K562 (cell line): ENCODE results near the gene AGTR1. TPM values are rescaled to one million over a fixed set of nuclear protein-coding genes. Genes with fewer than 3 reads are reported as not detected.

ENCODE experiments used
- TOE1 ChIP-seq, 2 experiments: fragments of 450-650 bp in 1 of 2; sonication (generic) in 1 of 2; formaldehyde crosslinking in 1 of 2; IDR thresholded peaks; 2 replicates each; pipeline versions ENCODE4 v1.7.1 to v1.8.0; 2016 to 2022; ENCODE audit warnings: borderline replicate concordance in 2 of 2, mild to moderate bottlenecking in 2 of 2, antibody characterized with exemption in 1 of 2, inconsistent platforms in 1 of 2, low read depth in 1 of 2, missing genetic modification reagents in 1 of 2, moderate library complexity in 1 of 2
- polyA plus RNA-seq, 8 experiments: library from polyadenylated mRNA; depleted of rRNA in 4 of 8; stranded (reverse) in 5 of 8; unstranded in 3 of 8; fragments of >200 nt; fragmentation: Nextera tagmentation in 2 of 8; fragmentation: Illumina TruSeq in 1 of 8; extraction: Ambion mirVana in 2 of 8; extraction: Trizol in 1 of 8; gene quantifications; 2 replicates each; pipeline versions ENCODE4 v1.2.1 to v1.2.3, GENCODE V29; 2011 to 2014; ENCODE audit warnings: inconsistent platforms in 1 of 8, missing spikeins in 1 of 8
- total RNA-seq, 7 experiments: library from RNA; depleted of rRNA in 6 of 7; stranded (reverse); fragments of >200 nt in 6 of 7; fragmentation: Illumina TruSeq in 2 of 7; extraction: Trizol in 2 of 7; gene quantifications; 2 replicates each; pipeline versions ENCODE4 v1.2.1 to v1.2.3, GENCODE V29; 2011 to 2021; ENCODE audit warnings: low replicate concordance in 1 of 7
- TF ChIP-seq, protein P1 (sequence below), 2 experiments: fragments of 450-650 bp; formaldehyde crosslinking in 1 of 2; IDR thresholded peaks; 2 replicates each; pipeline versions ENCODE4 v1.4.0 to v1.6.1; 2014 to 2020; ENCODE audit warnings: mild to moderate bottlenecking in 2 of 2, borderline replicate concordance in 1 of 2, low read depth in 1 of 2
- TF ChIP-seq, protein P2 (sequence below): IDR thresholded peaks from 3 replicates; pipeline ENCODE4 v1.6.1; 2011; ENCODE audit warnings: borderline replicate concordance, mild to moderate bottlenecking, moderate library complexity; ENCODE audit not compliant: insufficient read length; ENCODE audit errors: extremely low read depth

AGTR1 gene
- total and polyA plus RNA-seq, 9 of the 15 experiments (the other 6 are each of a cell fraction or from before 2014, with no cell fraction given): not detected

DNA sequence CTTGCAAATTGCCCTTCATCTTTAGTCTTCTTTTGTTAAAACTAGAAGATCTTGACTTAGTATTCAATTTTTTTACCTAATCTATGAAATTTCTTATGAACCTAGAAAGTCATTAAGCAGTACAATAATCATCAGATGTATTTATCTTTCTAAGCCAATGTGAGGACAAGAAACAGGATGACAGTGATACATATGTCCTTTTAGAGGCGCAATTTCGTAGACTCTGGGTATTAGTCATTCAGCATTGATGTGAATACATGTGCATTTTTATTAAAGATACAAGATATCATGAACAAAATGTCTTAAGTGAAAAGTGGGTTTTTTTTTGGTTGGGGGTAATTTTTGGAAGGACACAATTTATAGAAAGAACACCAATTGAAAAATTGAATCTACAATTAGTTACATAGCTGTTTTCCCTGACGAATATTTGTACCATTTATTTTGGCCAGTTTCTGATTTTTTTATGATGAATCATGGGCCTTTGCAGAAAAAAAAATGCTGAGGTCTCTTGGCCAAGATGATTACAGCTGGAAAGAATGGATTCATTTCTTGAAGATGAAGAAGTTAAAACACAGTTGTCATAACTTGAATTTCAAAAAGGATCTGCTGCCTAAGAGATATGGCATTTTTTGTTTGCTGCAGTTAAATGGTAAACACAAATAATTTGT is 48.9 kb upstream of the AGTR1 start (continued):
- TF ChIP-seq, protein P1, sequence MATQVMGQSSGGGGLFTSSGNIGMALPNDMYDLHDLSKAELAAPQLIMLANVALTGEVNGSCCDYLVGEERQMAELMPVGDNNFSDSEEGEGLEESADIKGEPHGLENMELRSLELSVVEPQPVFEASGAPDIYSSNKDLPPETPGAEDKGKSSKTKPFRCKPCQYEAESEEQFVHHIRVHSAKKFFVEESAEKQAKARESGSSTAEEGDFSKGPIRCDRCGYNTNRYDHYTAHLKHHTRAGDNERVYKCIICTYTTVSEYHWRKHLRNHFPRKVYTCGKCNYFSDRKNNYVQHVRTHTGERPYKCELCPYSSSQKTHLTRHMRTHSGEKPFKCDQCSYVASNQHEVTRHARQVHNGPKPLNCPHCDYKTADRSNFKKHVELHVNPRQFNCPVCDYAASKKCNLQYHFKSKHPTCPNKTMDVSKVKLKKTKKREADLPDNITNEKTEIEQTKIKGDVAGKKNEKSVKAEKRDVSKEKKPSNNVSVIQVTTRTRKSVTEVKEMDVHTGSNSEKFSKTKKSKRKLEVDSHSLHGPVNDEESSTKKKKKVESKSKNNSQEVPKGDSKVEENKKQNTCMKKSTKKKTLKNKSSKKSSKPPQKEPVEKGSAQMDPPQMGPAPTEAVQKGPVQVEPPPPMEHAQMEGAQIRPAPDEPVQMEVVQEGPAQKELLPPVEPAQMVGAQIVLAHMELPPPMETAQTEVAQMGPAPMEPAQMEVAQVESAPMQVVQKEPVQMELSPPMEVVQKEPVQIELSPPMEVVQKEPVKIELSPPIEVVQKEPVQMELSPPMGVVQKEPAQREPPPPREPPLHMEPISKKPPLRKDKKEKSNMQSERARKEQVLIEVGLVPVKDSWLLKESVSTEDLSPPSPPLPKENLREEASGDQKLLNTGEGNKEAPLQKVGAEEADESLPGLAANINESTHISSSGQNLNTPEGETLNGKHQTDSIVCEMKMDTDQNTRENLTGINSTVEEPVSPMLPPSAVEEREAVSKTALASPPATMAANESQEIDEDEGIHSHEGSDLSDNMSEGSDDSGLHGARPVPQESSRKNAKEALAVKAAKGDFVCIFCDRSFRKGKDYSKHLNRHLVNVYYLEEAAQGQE (IDR thresholded peaks at IDR 0.05; ENCODE audit: borderline replicate concordance): no peak
- TF ChIP-seq, protein P1 (CRISPR knock-in tag; IDR thresholded peaks at IDR 0.05; ENCODE audit: low read depth): no peak
- TF ChIP-seq TOE1 (IDR thresholded peaks at IDR 0.05; ENCODE audit: borderline replicate concordance) (no peak), TOE1 (CRISPR knock-in tag; IDR thresholded peaks at IDR 0.05; ENCODE audit: borderline replicate concordance, low read depth) (no peak)
- TF ChIP-seq, protein P2, sequence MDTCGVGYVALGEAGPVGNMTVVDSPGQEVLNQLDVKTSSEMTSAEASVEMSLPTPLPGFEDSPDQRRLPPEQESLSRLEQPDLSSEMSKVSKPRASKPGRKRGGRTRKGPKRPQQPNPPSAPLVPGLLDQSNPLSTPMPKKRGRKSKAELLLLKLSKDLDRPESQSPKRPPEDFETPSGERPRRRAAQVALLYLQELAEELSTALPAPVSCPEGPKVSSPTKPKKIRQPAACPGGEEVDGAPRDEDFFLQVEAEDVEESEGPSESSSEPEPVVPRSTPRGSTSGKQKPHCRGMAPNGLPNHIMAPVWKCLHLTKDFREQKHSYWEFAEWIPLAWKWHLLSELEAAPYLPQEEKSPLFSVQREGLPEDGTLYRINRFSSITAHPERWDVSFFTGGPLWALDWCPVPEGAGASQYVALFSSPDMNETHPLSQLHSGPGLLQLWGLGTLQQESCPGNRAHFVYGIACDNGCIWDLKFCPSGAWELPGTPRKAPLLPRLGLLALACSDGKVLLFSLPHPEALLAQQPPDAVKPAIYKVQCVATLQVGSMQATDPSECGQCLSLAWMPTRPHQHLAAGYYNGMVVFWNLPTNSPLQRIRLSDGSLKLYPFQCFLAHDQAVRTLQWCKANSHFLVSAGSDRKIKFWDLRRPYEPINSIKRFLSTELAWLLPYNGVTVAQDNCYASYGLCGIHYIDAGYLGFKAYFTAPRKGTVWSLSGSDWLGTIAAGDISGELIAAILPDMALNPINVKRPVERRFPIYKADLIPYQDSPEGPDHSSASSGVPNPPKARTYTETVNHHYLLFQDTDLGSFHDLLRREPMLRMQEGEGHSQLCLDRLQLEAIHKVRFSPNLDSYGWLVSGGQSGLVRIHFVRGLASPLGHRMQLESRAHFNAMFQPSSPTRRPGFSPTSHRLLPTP: no peak
- TF ChIP-seq, all 486 proteins: peak for 0
